Activated naive CD4-positive, alpha-beta T cell treated with Interleukin-2 at 50 U/mL for 16 hours (primary cell): ENCODE data around the gene PRKAG2.
"Not testable (repeated sequence)": the region's sequence is repeated elsewhere in the genome, so short reads cannot be mapped to it uniquely, and the experiment has no call there.

Experiments used
- DNase-seq: peaks from one replicate; pipeline ENCODE4 v3.0.0-alpha.2; 2020

Gene PRKAG2

GRCh38 chr7:151883857-151884256 lies 6.9 kb upstream of the PRKAG2 start:
- no peak for DNase-seq

- DNase-seq: no peak
Measured at GRCh38 chr7:151882734-151883133, 5.8 kb upstream of the PRKAG2 start.

- DNase-seq: no peak
Measured at GRCh38 chr7:151880688-151881087, 3.8 kb upstream of the PRKAG2 start.

- DNase-seq: peak; percentile 7
Measured at GRCh38 chr7:151877911-151878835, 1.3 kb upstream of the PRKAG2 start.

- DNase-seq: peak; percentile 75
Measured at GRCh38 chr7:151875942-151876898, 695 bp downstream of the PRKAG2 start.

GRCh38 chr7:151874479-151874878 lies 2.4 kb downstream of the PRKAG2 start:
- DNase-seq: not testable (repeated sequence)

- no peak for DNase-seq
Measured at GRCh38 chr7:151873402-151873965, 3.4 kb downstream of the PRKAG2 start.

GRCh38 chr7:151872531-151873401 lies 4.1 kb downstream of the PRKAG2 start:
- DNase-seq: no peak

GRCh38 chr7:151871904-151872303 lies 5.0 kb downstream of the PRKAG2 start:
- DNase-seq: no peak

GRCh38 chr7:151871189-151871735 lies 5.7 kb downstream of the PRKAG2 start:
- DNase-seq: no peak

GRCh38 chr7:151869968-151870918 lies 6.7 kb downstream of the PRKAG2 start:
- no peak for DNase-seq

- DNase-seq: no peak
Measured at GRCh38 chr7:151869455-151869854, 7.5 kb downstream of the PRKAG2 start.

GRCh38 chr7:151869109-151869428 lies 7.8 kb downstream of the PRKAG2 start:
- no peak for DNase-seq

- DNase-seq: no peak
Measured at GRCh38 chr7:151868396-151869108, 8.4 kb downstream of the PRKAG2 start.

- no peak for DNase-seq
Measured at GRCh38 chr7:151867912-151868311, 9.0 kb downstream of the PRKAG2 start.

GRCh38 chr7:151866761-151867655 lies 9.9 kb downstream of the PRKAG2 start:
- DNase-seq: no peak

GRCh38 chr7:151866028-151866427 lies 10.9 kb downstream of the PRKAG2 start:
- DNase-seq: no peak

GRCh38 chr7:151865070-151865670 lies 11.7 kb downstream of the PRKAG2 start:
- no peak for DNase-seq

GRCh38 chr7:151864561-151864960 lies 12.4 kb downstream of the PRKAG2 start:
- DNase-seq: no peak
